DMS79 treated with DMSO at 0.1 percent for 48 hours (cell line): Measurements from ENCODE around the gene BCL11B.
A peak's percentile ranks its signal among the peaks of the same experiment; 100 is the strongest.

ENCODE experiments used
- DNase-seq: peaks from one replicate; lab custom pipeline; 2025; lab: John Stamatoyannopoulos, UW

BCL11B gene

GRCh38 chr14:99181804-99182520 lies 90.0 kb downstream of the BCL11B start:
- DNase-seq: no peak

GRCh38 chr14:99181241-99181640 lies 90.8 kb downstream of the BCL11B start:
- no peak for DNase-seq

DNA sequence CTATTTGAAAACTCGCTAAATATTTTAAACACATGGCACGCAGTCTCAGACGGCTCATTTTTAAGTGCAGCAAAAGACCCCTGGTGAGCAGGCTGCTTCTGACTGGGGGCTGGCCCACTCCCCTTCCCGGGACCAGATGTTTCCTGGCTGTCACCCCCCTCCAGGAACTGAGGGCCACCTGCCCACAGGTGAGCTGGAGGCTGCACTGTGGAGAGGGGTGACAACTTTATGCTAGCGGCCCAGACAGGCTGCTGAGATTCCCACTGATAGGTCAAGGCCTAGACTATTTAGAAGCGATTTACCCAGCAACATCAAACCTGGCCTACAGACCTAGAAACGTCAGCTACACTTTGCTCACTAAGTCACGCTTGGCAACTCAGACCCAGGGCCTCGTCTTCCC lies 92.1 kb downstream of the BCL11B start:
- no peak for DNase-seq

GRCh38 chr14:99179506-99179905 lies 92.5 kb downstream of the BCL11B start:
- DNase-seq: no peak

DNA sequence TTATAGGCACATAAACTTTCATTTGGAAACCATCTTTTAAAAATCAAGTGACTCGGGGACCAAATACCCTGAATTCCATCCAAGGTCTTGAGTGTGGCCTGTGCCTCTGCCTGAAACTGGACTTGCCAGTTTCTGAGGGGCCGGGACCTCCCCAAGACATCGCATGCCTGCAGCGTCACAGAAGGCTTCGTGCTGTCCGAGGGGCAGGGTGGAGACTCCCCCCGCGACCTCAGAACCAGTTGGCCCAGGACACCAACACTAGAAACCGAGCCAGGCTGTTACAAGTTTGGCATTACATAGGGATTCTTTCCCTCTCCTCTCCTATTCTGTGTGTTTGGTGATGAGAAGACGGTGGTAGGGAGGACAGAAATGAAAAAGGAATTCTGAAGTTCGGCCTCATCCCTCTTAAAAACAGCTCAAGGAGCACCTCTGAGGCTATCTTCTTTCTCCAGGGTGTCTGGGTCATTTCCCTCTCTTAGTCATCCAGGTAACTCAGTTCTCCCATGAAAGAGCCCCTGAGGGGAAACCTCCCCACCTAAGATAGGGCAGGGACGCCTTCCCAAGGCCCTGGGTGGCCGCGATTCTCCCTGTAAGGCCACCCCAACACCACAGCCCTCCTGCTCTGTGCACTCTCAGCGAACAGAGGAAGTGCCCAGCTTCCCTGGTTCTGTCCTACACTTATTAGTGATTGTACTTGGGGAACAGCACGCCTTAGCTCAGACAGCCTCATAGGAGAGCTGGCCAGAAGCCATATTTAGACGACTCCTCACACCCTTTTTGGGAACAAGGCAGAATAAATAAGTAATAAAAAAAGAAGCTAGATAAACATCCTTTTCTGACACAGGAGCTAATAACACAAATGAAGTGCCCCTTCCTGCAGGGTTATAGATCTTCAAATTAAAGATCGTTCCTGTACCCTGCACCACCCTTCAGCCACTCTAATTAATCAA lies 93.8 kb downstream of the BCL11B start:
- DNase-seq: no peak

- no peak for DNase-seq
Measured at GRCh38 chr14:99177046-99177655, 94.8 kb downstream of the BCL11B start.

DNA sequence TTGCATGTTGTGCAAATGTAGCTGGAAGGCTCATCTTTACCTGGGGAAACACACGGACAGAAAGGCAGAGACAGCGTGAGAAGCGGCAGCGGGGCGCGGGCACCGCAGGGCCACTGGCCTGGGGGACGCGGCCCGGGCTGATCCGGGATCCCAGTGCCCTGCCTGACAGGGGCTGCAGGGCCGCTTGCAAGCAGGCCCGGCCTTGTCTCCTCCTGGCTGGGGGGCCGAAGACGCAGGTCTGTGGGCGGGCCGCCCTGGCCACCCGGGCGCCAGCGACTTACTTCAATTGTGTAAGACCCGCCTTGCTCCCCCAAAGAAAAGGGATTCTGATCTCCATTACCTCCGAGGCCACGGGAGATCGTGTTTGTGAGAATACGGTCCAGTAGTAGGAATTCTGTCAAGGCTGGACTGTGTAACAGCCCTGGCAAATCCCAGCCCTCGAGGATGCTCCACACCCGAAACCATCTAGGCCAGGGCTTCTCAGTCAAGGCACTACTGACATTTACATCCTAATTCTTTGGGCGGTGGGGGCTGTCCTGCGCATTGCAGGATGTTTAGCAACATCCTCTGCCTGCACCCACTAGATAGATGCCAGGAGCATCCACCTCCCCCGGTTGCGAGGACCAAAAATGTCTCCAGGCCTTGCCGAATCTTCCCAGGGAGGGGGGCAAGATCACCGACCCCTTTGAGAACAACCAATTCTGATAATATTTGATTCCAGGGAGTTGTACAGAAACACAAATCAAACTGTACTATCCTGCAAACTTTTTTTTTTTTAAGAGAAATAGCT lies 95.6 kb downstream of the BCL11B start:
- no peak for DNase-seq

GRCh38 chr14:99175331-99176155 lies 96.5 kb downstream of the BCL11B start:
- DNase-seq: no peak

- no peak for DNase-seq
Measured at GRCh38 chr14:99174770-99175319, 97.2 kb downstream of the BCL11B start.

GRCh38 chr14:99174081-99174769 lies 97.8 kb downstream of the BCL11B start:
- no peak for DNase-seq

DNA sequence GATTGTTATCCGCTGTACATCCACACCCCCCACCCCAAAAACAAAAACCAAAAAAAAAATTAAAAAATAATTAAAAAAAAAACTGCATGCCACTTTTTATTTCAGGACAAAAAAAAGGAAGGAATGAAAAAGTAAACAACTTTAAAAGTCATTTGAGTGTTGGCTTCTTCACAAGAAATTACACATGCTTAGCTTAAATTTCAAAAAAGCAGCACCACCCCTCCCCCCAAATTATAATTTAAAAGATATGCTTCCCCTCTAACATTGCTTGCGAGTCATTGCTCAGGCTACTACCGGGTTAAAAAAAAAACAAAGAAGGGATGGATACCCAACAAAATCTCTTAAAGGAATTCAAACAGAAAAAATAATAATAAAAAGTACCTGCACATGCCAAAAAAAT lies 98.5 kb downstream of the BCL11B start:
- DNase-seq: no peak

GRCh38 chr14:99173086-99173485 lies 98.9 kb downstream of the BCL11B start:
- no peak for DNase-seq

- DNase-seq: no peak
Measured at GRCh38 chr14:99171396-99171795, 100.6 kb downstream of the BCL11B start.

GRCh38 chr14:99169776-99170356 lies 102.1 kb downstream of the BCL11B start:
- no peak for DNase-seq

DNA sequence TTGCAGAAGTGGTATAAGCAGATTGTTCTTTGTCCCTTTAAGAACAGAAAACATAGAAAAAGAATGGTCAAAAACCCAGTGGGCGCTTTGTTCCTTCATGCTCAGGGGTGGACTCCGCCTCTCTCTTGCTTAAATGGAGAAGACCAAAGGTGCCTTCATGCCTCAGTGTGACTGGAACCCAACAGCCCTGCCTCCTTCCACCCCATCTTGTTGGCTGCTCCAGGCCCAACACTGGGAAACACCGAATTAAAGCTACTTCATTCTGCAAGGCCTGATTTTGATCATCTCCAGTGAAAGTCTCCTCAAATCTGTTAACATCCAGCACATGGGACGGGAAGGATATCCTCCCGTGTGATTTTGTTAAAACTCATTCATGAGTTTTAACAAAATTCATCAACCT lies 103.7 kb downstream of the BCL11B start:
- no peak for DNase-seq

- DNase-seq: no peak
Measured at GRCh38 chr14:99166506-99166905, 105.5 kb downstream of the BCL11B start.

GRCh38 chr14:99164712-99165111 lies 107.3 kb downstream of the BCL11B start:
- peak; percentile 99 for DNase-seq

DNA sequence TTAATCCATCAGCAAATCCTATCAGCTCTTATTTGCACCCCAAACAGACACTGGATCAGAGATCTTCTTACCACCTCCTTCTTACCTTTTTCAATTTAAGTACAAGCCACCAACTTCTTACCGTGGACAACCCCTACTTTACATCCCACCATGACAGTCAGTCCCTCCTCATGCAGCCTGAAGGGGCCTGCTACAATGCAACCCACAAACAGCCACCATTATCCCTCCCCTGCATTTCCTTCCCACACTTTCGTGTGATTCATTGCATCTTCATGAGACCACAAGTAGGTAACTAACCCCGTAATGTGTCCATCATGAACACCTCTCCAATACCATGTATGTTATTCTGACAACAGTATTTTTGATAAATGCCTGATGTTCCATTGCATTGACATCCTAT lies 108.6 kb downstream of the BCL11B start:
- DNase-seq: no peak
